ENCODE measurements around the gene BICRA.
"Not testable (repeated sequence)": the region's sequence is repeated elsewhere in the genome, so short reads cannot be mapped to it uniquely, and the experiment has no call there.

The BICRA gene

DNA sequence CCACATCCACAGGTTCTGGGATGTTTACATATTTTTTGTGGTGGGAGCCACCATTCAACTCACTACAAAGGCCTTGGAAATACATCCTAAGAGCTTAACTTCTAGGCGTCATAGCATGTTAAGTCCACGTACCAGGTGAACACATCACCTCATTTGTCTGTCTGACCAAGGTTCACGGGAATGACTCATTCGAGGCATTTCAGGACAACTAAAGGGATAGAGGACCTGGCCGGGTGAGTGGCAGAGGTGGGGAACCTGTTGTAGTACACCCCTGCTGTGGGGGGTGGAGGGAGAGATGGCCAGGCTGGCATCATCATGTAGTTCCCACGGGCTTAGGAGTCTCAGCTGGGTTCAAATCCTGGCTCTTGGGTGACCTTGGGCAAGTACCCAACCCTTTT is 51.5 kb downstream of the BICRA start:
- no peak for DNase-seq (ENCODE audit: low read depth in 1 of 2, low spot score in 1 of 2)

DNA sequence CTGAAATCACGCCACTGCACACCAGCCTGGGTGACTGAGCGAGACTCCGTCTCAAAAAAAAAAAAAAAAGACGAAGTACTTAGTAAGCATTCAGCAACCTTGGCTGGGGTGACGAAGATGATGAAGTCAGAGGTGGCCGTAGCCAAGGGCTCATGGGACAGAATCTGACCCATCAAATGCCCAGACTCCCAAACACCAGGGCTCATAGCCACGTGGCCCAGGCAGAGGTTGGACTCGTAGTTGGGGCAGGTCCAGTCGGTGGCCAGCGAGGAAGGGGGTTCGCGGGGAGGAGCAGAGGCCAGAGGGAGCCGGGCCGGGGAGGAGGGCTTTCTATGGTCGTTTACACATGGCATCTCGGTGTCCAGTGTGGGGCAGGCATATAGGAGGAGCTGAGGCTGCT is 52.2 kb downstream of the BICRA start:
- DNase-seq (ENCODE audit: low read depth in 1 of 2, low spot score in 1 of 2) = no peak

DNA sequence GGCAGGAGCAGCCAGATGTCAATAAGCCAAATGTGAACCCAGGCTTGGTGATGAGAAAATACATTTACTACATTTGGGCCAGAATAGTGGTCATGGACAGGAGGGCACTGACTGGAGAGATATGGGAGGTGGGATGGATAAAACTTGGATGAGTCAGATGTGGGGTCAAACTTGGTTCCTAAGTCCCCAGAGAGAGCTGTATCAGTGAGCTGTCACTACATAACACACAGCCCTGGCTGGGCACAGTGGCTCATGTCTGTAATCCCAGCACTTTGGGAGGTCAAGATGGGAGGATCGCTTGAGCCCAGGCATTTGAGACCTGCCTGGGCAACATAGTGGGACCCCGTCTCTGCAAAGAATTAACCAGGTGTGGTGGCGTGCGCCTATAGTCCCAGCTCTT is 52.7 kb downstream of the BICRA start:
- DNase-seq (ENCODE audit: low read depth in 1 of 2, low spot score in 1 of 2) = no peak

DNA sequence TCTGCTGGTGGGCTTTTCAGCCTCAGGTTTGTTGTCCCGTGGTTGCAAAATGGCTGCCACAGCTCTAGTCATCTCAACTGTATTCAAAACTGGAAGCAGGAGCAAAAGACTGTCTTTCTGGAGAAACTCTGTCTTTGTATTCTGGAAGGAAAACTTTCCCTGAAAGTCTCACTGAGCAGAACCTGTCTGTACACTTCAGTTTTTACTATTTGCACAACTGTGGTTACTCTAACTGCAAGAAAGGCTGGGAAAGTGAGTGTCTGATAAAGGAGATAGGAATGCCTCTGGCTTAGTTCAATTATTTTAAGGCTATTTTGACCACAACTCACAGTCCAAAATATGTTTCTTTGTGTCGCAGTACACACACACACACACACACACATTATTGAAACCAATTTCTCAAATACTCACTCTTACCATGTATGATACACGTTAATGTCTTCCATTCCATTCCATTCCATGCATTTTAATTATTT is 54.5 kb downstream of the BICRA start:
- DNase-seq (ENCODE audit: low read depth in 1 of 2, low spot score in 1 of 2) = no peak

DNA sequence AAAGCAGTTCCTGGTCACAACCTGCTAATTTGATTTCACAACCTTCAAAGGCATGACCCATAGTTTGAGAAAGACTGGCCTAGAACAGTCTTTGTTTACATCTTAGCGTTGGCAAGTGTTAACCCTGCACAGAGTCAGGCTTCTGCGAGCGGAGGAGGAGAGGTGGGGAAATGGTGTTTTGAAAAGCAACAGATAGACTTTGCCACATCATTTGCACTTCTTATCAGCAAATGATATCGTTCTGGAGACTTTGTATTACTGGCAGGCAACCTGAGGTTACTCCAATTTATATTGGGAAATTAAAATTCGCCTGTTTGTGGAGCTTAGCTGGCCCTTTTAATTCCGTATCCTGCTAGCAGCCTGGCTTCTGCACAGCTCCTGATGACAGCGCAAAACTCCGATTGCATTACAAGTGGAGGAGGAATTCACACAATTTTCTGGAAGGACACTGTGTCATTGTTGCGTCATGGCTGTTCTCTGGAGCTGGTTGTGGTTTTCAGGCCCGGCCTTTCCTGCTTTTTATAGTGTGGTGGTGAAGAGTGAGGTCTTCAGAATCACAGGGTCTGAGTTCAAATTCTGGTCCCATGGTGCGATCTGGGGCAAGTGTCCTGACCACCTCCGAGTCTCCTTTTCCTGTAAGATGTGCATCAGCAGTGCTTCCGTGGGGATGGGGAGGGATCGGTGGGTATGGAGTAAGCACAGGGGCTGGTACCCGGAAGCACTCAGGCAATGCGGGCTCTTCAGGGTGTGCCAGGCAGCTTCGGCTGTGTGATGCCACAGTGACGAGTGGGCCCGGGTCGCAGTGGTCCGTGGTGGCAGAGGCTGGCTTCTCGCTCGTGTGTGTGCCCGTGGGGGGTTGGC is 55.2 kb downstream of the BICRA start:
- no peak for DNase-seq (ENCODE audit: low read depth in 1 of 2, low spot score in 1 of 2)

DNA sequence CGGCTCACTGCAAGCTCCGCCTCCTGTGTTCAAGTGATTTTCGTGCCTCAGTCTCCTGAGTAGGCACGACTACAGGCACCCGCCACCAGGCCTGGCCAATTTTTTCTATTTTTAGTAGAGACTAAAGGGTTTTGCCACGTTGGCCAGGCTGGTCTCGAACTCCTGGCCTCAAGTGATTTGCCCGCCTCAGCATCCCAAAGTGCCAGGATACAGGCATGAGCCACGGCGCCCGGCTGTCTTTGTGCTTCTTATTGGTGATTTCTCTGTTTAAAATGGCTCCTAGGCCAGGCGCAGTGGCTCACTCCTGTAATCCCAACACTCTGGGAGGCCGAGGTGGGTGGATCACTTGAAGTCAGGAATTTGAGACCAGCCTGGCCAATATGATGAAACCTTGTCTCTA is 59.6 kb downstream of the BICRA start:
- DNase-seq (ENCODE audit: low read depth in 1 of 2, low spot score in 1 of 2) = not testable (repeated sequence)

DNA sequence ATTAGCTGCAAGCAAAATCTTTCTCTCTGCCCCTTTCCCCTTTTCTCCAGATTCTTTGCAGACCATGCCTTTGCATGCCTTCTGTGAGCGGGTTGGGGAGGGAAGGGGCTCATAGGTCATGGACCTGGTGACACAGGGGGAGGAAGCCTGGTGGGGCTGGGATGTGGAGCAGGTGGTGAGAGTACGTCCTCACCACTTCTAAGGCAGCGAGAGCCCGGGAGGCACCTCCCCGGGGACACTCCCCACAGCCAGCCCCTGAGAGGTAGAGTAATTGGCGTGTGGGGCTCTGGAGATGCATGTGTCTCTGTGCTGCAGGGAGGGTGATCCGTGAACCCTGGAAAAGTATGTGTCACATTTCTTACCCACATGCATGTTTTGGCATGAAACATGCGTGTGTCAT is 61.8 kb downstream of the BICRA start:
- DNase-seq (ENCODE audit: low read depth in 1 of 2, low spot score in 1 of 2) = no peak

DNA sequence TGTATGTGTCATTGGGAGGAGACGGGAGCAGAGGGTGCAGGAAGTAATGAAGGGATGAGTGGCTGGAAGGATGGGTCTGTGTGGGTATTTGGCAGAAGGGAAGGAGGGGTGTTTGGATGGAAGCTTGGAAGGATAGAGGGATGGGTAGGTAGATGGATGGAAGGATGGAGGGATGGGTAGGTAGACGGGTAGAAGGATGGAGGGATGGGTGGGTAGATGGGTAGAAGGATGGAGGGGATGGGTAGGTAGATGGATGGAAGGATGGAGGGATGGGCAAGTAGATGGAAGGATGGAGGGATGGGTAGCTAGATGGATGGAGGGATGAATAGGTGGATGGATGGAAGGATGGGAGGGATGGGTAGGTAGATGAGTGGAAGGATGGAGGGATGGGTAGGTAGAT is 62.6 kb downstream of the BICRA start:
- no peak for DNase-seq (ENCODE audit: low read depth in 1 of 2, low spot score in 1 of 2)

DNA sequence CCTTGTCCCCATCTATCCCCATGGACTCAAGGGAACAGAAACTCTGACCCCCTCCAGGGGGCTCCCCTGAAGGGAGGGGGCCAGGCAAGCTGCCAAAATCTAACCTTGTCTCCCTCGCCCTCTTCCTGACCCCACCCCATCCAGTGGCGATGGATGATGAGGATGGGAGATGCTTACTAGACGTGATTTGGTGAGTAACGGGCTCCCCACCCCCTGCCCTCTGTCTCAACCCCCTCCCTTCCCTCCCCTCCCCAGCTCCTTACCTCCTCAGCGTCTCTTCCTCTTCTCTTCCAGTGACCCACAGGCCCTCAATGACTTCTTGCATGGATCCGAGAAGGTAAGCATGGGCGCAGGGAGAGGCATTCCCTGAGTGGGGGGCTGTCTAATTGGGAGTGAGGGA is 64.5 kb downstream of the BICRA start:
- no peak for DNase-seq (ENCODE audit: low read depth in 1 of 2, low spot score in 1 of 2)

DNA sequence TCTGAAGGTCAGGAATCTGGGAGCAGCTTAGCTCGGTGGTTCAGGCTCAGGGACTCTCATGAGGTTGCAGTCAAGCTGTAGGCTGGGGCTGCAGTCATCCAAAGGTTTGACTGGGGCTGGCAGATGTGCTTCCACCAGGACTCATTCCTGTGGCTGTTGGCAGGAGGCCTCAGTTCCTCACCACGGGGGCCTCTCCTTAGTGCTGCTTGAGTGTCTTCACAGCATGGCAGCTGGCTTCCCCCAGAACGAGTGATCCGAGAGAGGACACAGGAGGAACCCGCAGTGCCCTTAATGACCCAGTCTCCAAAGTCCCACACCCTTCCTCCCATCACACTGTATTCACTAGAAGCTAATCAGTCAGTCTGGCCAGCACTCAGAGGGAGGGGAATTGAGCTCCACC is 65.6 kb downstream of the BICRA start:
- no peak for DNase-seq (ENCODE audit: low read depth in 1 of 2, low spot score in 1 of 2)

DNA sequence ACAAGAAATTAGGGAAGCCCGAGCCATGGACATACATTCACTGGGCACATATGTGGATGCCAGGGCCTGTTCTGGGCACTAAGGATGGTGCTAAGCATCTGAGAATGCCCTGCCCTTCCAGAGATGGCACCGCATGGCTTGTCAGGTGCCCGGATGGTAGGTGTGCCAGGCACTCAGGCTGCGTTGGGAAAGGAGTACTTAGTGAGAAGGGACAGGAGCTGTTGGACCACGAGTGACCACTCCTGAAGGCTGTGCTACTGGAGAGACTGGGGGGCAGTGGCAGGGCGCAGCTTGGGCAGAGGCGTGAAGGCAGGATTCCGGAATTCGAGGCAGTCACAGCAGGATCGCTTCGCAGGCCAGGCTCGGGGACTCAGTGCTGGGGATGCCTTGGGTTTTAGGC is 66.3 kb downstream of the BICRA start:
- DNase-seq (ENCODE audit: low read depth in 1 of 2, low spot score in 1 of 2) = no peak

DNA sequence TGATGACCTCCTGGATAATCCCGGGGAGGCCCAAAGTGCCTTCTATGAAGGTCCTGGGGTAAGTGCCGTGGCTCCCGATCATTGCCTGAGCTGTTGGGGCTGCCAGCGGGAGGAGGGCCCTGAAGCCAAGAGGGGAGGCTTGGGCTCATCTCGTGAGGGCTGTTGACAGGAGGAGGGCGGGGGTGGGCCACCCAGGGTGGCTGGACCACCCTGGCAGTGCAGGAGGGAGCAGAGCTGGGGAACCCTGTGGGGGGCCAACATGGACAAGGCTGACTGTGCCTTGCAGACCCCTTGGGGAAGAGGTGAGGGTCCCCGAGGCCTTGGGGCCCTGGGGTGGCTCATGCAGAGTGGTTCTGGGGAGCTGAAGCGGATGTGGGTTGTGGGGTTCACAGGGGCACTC is 66.9 kb downstream of the BICRA start:
- no peak for DNase-seq (ENCODE audit: low read depth in 1 of 2, low spot score in 1 of 2)

DNA sequence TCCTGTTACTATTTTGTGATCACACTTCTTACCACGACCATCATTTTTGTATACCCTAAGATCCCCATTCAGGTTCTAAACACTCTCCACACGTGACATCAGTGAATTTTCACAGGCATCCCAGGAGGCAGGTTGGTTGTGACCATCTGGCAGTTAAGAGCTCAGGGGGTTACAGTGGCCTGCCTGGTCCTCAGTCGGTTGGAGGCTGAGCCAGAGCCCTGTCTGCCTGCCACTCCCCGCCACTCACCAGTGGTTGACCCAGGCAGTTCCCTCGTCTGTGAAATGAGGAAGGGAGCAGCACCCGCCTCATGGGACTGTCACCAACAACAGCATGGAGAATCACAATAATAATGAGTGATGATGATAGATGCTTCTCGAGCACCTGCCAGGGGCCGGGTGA is 67.9 kb downstream of the BICRA start:
- no peak for DNase-seq (ENCODE audit: low read depth in 1 of 2, low spot score in 1 of 2)

DNA sequence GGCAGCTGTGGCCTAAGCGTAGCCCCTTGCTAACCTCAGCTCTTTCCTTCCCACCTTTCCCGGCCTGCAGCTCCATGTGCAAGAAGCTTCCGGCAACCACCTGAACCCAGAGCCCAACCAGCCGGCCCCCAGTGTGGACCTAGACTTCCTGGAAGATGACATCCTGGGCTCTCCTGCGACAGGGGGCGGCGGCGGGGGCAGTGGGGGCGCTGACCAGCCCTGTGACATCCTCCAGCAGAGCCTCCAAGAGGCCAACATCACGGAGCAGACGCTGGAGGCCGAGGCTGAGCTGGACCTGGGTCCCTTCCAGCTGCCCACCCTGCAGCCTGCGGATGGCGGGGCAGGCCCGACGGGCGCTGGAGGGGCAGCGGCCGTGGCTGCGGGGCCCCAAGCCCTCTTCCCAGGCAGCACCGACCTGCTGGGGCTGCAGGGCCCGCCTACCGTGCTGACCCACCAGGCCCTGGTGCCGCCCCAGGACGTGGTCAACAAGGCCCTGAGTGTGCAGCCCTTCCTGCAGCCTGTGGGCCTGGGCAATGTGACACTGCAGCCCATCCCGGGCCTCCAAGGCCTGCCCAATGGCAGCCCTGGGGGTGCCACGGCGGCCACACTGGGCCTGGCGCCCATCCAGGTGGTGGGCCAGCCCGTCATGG is 70.4 kb downstream of the BICRA start:
- DNase-seq (ENCODE audit: low read depth in 1 of 2, low spot score in 1 of 2) = no peak

DNA sequence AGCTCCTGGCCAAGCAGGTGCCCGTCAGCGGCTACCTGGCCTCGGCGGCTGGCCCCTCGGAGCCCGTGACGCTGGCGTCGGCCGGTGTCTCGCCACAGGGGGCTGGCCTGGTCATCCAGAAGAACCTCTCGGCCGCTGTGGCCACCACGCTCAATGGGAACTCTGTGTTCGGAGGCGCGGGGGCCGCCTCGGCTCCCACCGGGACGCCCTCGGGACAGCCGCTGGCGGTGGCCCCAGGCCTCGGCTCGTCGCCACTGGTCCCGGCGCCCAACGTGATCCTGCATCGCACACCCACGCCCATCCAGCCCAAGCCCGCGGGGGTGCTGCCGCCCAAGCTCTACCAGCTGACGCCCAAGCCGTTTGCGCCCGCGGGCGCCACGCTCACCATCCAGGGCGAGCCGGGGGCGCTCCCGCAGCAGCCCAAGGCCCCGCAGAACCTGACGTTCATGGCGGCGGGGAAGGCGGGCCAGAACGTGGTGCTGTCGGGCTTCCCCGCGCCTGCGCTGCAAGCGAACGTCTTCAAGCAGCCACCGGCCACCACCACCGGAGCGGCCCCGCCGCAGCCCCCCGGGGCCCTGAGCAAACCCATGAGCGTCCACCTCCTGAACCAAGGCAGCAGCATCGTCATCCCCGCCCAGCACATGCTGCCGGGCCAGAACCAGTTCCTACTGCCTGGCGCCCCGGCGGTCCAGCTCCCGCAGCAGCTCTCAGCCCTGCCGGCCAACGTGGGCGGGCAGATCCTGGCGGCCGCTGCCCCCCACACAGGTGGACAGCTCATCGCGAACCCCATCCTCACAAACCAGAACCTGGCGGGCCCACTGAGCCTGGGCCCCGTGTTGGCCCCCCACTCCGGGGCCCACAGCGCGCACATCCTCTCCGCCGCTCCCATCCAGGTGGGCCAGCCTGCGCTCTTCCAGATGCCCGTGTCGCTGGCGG is 71.3 kb downstream of the BICRA start:
- no peak for DNase-seq (ENCODE audit: low read depth in 1 of 2, low spot score in 1 of 2)

DNA sequence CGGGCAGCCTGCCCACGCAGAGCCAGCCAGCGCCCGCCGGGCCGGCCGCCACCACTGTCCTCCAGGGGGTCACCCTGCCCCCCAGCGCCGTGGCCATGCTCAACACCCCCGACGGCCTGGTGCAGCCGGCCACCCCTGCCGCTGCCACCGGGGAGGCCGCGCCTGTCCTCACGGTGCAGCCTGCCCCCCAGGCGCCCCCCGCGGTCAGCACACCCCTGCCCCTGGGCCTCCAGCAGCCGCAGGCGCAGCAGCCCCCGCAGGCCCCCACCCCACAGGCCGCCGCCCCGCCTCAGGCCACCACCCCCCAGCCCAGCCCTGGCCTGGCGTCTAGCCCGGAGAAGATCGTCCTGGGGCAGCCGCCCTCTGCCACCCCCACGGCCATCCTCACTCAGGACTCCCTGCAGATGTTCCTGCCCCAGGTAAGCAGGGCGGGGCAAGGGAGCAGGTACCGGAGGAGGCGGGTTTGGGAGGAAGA is 72.0 kb downstream of the BICRA start:
- no peak for DNase-seq (ENCODE audit: low read depth in 1 of 2, low spot score in 1 of 2)

DNA sequence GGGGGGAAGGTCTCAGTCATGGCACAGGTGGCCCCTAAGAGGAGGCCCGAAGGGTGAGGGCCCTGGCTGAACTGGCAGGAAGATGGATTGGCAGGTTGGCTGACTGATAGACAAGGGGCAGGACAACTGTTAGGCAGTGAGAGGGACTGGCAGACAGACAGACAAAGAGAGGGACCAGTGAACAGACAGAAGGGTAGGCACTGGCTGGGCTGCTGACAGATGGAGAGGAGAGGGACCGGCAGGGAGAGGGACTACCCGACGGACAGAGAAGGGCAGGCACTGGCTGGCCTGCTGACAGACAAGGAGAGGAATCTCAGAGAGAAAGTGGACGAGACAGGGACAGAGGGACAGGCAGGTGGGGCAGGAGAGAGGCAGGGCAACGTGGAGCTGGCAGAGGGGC is 72.5 kb downstream of the BICRA start:
- no peak for DNase-seq (ENCODE audit: low read depth in 1 of 2, low spot score in 1 of 2)

DNA sequence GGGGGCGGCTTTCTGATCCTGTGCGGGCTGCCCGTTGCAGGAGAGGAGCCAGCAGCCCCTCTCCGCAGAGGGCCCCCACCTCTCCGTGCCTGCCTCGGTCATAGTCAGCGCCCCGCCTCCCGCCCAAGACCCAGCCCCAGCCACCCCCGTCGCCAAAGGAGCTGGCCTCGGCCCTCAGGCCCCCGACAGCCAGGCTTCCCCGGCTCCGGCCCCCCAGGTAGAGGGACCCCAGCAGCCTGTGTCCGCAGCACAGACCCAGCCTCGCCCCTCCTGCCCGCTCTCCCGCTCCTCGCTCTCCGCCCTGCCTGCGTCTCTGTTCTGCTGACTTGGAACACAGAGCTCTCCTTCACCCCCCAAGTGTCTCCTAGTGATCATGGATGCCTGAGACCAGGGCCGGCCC is 73.0 kb downstream of the BICRA start:
- DNase-seq (ENCODE audit: low read depth in 1 of 2, low spot score in 1 of 2) = no peak

DNA sequence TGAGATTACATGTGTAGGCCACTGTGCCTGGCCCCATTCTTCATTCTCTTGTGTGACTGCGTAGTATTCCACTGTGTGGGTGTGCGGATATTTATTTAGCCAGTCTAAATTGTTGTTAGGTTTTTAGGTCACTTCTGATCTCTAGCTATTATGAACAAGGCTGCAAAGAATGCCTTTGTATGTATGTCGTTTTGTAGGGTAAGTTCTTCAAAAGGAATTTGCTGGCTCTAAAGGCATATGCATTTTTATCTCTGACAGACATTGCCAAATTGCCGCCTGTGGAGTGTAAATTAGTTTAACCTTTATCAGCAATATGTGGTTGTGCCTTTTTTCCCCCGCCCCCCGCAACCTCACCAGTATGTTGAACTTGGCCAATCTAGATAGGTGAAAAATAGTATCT is 74.0 kb downstream of the BICRA start:
- no peak for DNase-seq (ENCODE audit: low read depth in 1 of 2, low spot score in 1 of 2)

DNA sequence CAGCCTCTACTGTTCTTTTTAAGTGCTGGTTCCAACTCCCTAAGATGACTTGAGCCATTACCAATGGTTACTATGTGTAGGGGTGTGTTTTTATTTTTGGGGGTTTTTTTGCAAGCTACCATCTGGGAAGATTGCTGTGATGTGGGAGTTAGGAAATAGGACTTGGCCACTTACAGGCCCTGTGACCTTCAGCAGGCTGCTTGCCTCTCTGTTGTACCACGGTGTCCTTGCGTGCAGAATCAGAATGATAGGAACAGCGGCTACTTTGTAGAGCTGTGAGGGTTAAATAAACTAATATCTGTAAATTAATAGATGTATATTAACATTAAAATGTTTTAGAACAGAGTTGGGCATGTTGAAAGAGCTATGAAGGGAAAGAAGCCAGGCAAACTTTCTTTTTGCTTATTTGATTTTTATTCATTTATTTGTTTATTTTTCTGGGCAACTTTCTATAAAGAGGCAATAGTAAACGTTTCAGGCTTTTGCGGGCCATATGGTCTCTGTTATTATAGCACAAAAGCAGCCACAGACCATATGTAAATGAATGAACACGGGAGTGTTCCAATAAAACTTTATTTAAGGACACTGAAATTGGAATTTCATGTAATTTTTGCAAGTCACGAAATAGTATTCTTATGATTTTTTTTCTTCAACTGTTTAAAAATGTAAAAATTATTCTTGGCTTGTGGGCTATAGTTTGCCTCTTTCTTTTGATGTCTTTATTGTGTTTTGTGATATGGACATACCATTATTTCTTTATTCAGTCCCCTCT is 77.9 kb downstream of the BICRA start:
- no peak for DNase-seq (ENCODE audit: low read depth in 1 of 2, low spot score in 1 of 2)

DNA sequence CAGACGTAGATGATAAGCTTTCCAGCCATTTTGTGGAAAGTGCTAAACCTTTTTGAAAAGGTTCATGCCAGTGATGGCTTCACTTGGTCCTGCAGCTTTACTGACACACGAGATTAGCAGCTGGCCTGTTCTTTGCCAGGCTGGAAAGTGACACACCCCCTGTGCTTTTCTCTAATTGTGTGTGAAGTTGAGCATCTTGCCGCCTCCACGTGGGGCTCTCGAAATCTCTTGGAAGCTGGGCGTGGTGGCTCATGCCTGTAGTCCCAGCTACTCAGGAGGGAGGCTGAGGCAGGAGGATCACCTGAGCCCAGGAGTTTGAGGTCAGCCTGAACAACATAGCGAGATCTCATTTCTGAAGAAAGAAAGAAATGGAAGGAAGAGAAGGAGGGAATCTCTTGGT is 79.0 kb downstream of the BICRA start:
- no peak for DNase-seq (ENCODE audit: low read depth in 1 of 2, low spot score in 1 of 2)
